C4-2B (cell line): ENCODE results near the gene TUBGCP5.

ENCODE experiments used
- ZFX ChIP-seq: fragments of 450-650 bp; IDR thresholded peaks from 2 replicates; pipeline ENCODE4 v1.6.1; 2017
- TF ChIP-seq, protein P1 (sequence below): fragments of 450-650 bp; conservative IDR thresholded peaks from 2 replicates; pipeline ENCODE4 v1.5.1; 2017; ENCODE audit warnings: mild to moderate bottlenecking

DNA sequence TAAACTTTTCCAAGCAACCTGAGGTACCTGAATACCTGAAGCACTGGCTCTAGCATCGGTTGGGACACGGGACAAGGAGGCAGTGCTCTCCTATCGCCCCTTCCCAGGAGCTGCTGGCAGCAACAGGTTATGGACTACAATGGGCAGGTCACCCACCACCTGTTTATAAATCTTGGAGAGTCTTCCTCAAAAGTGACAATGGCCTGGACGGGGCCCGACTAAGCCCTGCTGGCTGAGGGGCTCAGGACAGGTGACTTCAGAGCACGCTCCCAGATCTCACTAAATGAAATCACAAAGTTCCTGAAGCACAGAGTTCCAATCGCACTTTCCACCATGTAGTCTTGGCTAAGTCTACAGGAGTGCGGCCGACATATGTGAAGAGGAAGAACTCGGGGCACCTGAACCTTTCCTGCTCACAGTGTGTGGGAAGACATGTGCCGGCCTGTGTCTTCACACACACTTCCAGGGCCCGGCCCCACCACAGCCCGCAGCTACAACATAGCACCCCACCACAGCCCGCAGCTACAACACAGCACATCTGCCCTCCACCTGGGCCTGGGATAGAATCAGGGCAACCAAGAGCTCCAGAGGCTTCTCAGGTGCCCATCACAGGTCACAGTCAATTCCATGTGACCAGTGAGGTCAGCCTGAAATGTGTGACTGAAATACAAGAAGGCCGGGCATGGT lies 72.1 kb downstream of the TUBGCP5 start:
- TF ChIP-seq, protein P1, sequence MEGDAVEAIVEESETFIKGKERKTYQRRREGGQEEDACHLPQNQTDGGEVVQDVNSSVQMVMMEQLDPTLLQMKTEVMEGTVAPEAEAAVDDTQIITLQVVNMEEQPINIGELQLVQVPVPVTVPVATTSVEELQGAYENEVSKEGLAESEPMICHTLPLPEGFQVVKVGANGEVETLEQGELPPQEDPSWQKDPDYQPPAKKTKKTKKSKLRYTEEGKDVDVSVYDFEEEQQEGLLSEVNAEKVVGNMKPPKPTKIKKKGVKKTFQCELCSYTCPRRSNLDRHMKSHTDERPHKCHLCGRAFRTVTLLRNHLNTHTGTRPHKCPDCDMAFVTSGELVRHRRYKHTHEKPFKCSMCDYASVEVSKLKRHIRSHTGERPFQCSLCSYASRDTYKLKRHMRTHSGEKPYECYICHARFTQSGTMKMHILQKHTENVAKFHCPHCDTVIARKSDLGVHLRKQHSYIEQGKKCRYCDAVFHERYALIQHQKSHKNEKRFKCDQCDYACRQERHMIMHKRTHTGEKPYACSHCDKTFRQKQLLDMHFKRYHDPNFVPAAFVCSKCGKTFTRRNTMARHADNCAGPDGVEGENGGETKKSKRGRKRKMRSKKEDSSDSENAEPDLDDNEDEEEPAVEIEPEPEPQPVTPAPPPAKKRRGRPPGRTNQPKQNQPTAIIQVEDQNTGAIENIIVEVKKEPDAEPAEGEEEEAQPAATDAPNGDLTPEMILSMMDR: no peak
- TF ChIP-seq ZFX: no peak
